GM21723 (cell line): ENCODE measurements around the gene GRIK5.

Experiments used
- ATAC-seq: cut with Tn5 transposase; IDR thresholded peaks from one replicate; pipeline ENCODE4 v1.9.1; 2021; ENCODE audit warnings: mild to moderate bottlenecking, moderate library complexity; ENCODE audit not compliant: unreplicated experiment

GRIK5 gene

DNA sequence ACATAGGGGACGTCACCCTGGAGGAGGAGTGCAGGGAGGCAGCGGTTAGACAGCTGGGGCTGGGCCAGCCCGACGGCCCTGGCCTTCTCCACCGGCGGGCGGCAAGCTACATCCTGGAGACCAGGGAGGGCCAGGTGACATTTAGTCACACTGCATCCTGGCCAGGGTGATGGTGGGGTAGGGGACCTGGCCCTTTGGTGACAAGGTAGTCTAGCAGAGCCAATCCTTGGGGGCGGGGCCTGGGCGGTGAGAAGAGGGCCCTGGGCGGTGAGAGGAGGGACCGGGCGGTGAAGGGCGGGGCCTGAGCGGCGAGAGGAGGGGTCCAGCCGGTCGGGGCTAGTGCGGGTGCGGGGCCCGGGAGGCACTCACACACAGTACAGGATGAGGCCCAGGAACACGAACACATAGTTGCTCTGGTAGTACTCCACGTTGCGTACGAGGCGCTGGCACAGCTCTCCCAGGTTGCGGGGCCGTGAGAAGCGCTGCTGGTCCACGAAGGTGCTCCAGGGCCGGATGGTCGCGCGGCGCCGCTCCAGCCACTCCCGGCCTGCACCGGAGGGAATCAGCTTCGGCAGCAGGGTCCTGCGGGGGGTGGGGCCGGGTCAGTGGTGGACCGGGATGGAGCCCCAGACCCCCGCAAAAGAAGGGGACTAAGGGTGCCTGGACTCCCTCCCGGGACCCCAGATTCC, 111.5 kb downstream of the GRIK5 start:
- peak; percentile 58 for ATAC-seq

DNA sequence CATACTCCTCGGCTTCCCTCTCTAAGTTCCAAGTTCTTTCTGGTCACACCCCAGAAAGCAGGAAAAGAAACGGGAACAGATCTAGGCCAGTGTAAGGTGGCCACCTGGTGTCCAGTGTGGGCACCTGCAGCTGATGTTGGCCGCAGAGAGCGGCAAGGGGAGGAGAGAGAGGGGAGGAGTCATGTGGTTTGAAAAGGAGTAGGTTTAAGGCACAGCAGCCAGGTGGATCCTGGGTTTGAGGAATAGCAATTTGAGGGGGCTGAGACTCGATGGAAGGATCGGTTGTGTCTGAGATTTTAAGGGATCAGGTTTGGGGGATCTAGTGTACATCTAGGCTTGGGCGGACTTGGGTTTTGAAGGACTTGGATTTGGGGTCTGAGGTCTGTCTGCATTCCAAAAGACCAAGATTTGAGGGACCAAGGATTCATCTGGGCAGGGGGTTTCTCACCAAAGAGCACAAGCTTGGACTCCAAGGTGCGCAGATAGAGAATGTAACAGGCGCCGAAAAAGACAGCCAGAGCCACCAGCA, 112.1 kb downstream of the GRIK5 start:
- ATAC-seq, result no peak

DNA sequence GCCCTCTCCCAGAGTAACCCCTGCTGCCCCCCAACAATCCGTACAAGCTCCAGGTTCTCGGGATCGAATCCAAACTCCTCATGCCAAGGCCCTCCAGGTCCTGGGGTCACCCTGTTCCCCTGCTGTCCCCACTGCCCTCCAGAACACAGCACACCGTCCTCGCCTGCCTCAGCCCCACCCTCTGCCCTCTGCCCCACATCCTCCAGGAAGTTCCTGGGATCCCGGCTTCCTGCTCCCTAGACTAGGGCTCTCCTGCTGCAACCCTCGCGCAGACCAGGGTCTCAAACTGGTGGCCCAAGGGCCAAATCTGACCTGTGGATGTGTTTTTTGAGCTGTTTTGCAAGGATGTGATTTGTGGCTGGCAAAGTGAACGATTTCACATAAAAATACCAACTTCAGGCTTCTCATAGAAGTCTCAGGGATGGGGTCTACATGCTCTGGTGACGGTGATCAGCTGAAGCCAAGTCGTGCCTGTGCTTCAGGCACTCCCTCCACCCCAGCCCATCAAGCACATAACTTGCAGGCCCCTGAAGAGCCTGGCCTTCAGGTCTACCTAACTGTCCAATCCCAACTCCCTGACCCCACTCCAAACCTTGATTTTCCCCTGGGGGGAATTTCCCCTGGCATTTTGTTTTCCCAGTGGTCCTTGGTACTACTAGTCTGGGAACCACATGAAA, 112.7 kb downstream of the GRIK5 start:
- no peak for ATAC-seq

DNA sequence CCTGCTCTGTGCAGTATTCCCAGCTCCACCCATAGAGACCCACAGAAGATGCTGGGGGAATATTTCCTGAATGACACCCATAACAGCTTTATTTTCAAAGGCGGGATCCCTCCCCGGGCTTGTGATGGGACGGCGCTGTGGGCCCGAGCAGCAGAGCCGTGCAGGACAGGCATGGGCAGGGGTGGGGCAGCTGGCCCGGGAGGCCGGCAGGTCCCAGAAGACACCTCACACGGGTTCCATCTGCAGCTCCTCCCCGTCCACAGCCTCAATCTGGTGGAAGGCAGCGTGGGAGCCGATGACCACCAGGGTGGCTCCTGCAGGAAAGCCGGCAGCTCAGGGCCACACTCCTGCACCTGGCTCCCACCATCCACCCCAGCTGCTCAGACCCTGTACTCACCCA, 113.4 kb downstream of the GRIK5 start:
- no peak for ATAC-seq

DNA sequence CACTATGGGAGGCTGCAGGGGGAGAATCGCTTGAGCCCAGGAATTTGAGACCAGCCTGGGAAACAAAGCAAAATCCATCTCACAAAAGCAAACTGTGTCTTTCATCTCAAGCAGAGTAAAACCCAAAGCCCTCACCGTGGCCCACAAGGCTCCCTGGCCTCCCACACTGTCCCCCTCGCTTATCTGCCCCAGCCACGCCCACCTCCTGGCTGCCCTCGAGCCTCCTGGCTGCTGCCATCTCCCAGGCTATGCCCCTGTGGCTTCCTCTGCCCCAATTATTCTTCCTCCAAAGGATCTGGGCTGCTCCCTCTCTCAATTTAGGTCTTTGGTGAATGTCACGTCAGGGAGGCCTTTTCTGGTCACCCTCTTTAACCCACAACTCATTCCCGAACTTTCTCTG, 114.5 kb downstream of the GRIK5 start:
- ATAC-seq, result no peak

DNA sequence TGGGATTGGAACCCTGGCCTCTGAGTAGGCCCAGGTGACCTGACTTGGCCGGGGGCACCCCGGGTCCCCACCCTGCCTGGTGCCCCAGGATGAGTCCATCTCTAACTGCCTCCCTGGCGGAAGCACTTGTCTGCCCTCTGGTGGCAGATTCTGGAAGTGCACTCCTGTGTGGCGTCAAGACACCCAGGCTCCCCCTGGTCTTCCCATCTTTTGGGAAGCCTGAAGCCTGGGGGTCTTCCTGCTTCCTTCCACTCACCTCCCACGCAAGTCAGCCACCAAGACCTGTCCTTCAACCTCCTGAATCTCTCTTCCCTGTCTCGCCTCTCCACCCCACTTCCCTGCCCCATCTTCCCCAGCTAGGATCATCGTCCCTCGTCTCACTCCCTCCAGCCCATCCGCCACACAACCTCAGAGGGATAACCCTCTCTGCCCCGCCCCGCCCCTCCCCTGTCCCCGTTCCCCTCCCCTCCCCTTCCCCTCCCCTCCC, 118.3 kb downstream of the GRIK5 start:
- ATAC-seq, result no peak
